DND-41 (cell line): ENCODE measurements around the gene ERBB4.

Experiments used
- EZH2 ChIP-seq: IDR thresholded peaks from 3 replicates; pipeline ENCODE4 v1.6.1; 2012; ENCODE audit warnings: borderline replicate concordance, low read depth, mild to moderate bottlenecking, moderate library complexity, low read length, inconsistent platforms; ENCODE audit not compliant: severe bottlenecking
- TF ChIP-seq, protein P1 (sequence below): IDR thresholded peaks from 2 replicates; pipeline ENCODE4 v1.5.1; 2012; ENCODE audit warnings: borderline replicate concordance, low read length, moderate library complexity, mild to moderate bottlenecking; ENCODE audit not compliant: poor library complexity, severe bottlenecking; ENCODE audit errors: extremely low read depth

DNA sequence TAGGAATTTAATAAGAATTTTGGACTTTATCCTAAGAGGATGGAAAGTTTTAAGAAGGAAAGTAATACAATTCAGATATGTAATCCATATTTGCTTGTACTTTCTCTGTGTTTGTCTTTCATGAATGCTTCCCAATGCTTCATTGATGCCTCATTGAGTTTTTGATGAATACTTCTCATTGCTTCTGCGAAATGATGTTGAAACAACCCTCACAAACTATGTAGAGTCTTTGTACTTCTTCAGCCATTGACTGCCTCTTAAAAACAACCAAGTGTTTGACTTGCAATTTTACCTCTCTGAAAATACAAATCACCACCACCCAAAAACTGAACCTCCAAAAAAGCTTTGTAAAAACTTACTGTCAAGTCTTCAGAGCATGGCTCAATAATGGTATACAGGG is 424.1 kb downstream of the ERBB4 start:
- TF ChIP-seq, protein P1, sequence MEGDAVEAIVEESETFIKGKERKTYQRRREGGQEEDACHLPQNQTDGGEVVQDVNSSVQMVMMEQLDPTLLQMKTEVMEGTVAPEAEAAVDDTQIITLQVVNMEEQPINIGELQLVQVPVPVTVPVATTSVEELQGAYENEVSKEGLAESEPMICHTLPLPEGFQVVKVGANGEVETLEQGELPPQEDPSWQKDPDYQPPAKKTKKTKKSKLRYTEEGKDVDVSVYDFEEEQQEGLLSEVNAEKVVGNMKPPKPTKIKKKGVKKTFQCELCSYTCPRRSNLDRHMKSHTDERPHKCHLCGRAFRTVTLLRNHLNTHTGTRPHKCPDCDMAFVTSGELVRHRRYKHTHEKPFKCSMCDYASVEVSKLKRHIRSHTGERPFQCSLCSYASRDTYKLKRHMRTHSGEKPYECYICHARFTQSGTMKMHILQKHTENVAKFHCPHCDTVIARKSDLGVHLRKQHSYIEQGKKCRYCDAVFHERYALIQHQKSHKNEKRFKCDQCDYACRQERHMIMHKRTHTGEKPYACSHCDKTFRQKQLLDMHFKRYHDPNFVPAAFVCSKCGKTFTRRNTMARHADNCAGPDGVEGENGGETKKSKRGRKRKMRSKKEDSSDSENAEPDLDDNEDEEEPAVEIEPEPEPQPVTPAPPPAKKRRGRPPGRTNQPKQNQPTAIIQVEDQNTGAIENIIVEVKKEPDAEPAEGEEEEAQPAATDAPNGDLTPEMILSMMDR = no peak
- no peak for TF ChIP-seq EZH2
